ENCODE data around the gene GJA8. TPM values are rescaled to one million over a fixed set of nuclear protein-coding genes. Genes with fewer than 3 reads are reported as not detected.
A peak's percentile ranks its signal among the peaks of the same experiment; 100 is the strongest.

Gene GJA8
- total and polyA plus RNA-seq, 12 donors: not detected

GRCh38 chr1:147892216-147892615, 10.4 kb upstream of the GJA8 start:
- DNase-seq: no peak
- peaks cover 2 to 35% (median 10%) of the 10 kb centered on the region in 9 donors for H3K4me1 ChIP-seq
- H3K27ac ChIP-seq: peak overlapping the region in 1 of 10 donors; percentile 25
- H3K4me3 ChIP-seq: no peak overlapping the region
- H3K27me3 ChIP-seq: peaks cover 0 to 7% (median 0%) of the 10 kb centered on the region in 7 donors
- intact Hi-C loops (cut with DNase I): loop anchor here (1.0 to 10.0 kb wide), 14 partner anchors 120 to 617 kb away; no protein-coding TSS in a partner anchor
- ATAC-seq: peak in 7 of 8 donors; percentile 50 to 72 (median 62)
- no peaks in the 10 kb centered on the region for H3K36me3 ChIP-seq
- TF ChIP-seq, protein P1, sequence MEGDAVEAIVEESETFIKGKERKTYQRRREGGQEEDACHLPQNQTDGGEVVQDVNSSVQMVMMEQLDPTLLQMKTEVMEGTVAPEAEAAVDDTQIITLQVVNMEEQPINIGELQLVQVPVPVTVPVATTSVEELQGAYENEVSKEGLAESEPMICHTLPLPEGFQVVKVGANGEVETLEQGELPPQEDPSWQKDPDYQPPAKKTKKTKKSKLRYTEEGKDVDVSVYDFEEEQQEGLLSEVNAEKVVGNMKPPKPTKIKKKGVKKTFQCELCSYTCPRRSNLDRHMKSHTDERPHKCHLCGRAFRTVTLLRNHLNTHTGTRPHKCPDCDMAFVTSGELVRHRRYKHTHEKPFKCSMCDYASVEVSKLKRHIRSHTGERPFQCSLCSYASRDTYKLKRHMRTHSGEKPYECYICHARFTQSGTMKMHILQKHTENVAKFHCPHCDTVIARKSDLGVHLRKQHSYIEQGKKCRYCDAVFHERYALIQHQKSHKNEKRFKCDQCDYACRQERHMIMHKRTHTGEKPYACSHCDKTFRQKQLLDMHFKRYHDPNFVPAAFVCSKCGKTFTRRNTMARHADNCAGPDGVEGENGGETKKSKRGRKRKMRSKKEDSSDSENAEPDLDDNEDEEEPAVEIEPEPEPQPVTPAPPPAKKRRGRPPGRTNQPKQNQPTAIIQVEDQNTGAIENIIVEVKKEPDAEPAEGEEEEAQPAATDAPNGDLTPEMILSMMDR (IDR thresholded peaks at IDR 0.05): peak in 1 of 9 donors; percentile 19
- no peaks in the 10 kb centered on the region for H3K9me3 ChIP-seq
- 60 to 61% methylated on average over 5 of the region's 5 CpGs for WGBS, 2 donors

- WGBS, 2 donors: 1 to 3% methylated on average over 1 of the region's 1 CpG
- H3K36me3 ChIP-seq: no peaks in the 10 kb centered on the region
- no peaks in the 10 kb centered on the region for H3K9me3 ChIP-seq
- intact Hi-C loops (cut with DNase I): loop anchor here (1.0 to 10.0 kb wide), 14 partner anchors 120 to 618 kb away; no protein-coding TSS in a partner anchor
- H3K4me3 ChIP-seq: no peak overlapping the region
- TF ChIP-seq, protein P1 (IDR thresholded peaks at IDR 0.05): peak; percentile 92 to 97 (median 95)
- no peak overlapping the region for H3K27ac ChIP-seq
- H3K27me3 ChIP-seq: peaks cover 0 to 7% (median 0%) of the 10 kb centered on the region in 7 donors
- DNase-seq (peak in 1 of 2 donors; percentile 21), ATAC-seq (peak in 5 of 8 donors; percentile 36 to 49 (median 42))
- H3K4me1 ChIP-seq: peaks cover 2 to 37% (median 10%) of the 10 kb centered on the region in 9 donors
Observed at GRCh38 chr1:147892731-147893214, 9.8 kb upstream of the GJA8 start.

GRCh38 chr1:147895123-147895522, 7.5 kb upstream of the GJA8 start:
- DNase-seq (no peak), ATAC-seq (no peak)
- H3K27ac ChIP-seq: no peak overlapping the region
- no peak overlapping the region for H3K4me3 ChIP-seq
- TF ChIP-seq, protein P1 (IDR thresholded peaks at IDR 0.05): no peak
- H3K36me3 ChIP-seq: no peaks in the 10 kb centered on the region
- WGBS, 2 donors: 59 to 62% methylated on average over 4 of the region's 4 CpGs
- peaks cover 0 to 7% (median 0%) of the 10 kb centered on the region in 7 donors for H3K27me3 ChIP-seq
- peaks cover 2 to 21% (median 7%) of the 10 kb centered on the region in 9 donors for H3K4me1 ChIP-seq
- intact Hi-C loops (cut with DNase I): loop anchor here in 8 of 10 donors (10.0 kb wide), 3 partner anchors 250 to 620 kb away; no protein-coding TSS in a partner anchor
- no peaks in the 10 kb centered on the region for H3K9me3 ChIP-seq

DNA sequence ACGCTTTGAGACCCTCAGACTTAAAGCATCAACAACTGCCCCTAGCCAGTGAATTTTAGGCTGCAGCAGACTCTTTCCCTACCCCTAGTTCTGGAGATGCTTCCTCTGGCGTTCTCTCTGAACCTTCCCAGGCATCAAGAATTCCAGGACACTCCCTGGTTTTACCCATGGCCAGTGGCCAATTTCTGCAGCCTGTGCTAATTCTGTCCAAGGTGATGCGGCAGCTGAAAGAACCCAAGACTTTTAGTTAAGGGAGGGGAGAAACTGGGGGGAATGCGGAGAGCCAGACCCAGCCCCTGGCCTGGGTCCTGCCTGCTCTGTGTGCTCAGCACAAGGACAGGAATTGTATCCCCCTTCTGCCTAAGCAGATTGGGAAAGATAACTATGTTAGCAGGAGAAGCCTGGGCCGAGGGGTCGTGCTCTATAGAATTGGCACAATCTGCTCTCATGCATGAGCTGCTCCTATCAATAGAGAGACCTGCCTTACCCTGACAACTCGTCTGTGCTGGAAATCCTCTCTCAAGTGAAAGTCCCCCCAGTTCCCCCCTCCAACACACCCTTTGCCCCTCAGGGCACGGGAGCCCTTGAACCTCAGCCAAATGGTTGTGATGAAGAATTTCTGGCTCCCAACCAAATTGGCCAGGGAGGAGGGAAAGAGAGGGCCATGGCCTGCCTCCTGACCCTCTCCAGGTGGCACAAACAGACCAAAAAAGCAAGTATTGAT, 5.4 kb upstream of the GJA8 start:
- Histone ChIP-seq H3K27ac (no peak overlapping the region), H3K4me1 (peaks cover 0 to 10% (median 4%) of the 10 kb centered on the region in 9 donors), H3K36me3 (no peaks in the 10 kb centered on the region), H3K9me3 (no peaks in the 10 kb centered on the region), H3K27me3 (peaks cover 0 to 7% (median 0%) of the 10 kb centered on the region in 7 donors), H3K4me3 (no peak overlapping the region)
- 33 to 41% methylated on average over 8 of the region's 8 CpGs for WGBS, 2 donors
- TF ChIP-seq, protein P1 (IDR thresholded peaks at IDR 0.05): no peak
- intact Hi-C loops (cut with DNase I): loop anchor here in 8 of 10 donors (10.0 kb wide), 3 partner anchors 252 to 622 kb away; no protein-coding TSS in a partner anchor
- ATAC-seq: peak in 5 of 8 donors; percentile 10 to 49 (median 34)
- no peak for DNase-seq

All from heart right ventricle (tissue), 16 donors.